Neural progenitor cell (in vitro differentiated cells): ENCODE data around the gene KLHL40. TPM values are rescaled to one million over a fixed set of nuclear protein-coding genes. Genes with fewer than 3 reads are reported as not detected.

Experiments used
- DNase-seq: peaks from one replicate; pipeline ENCODE4 v3.0.0-alpha.2; 2016; ENCODE audit warnings: low spot score
- H2AFZ ChIP-seq: fragments of 200-600 bp; sonication (generic); replicated peaks from 2 replicates; pipeline ENCODE4 v1.6.1; 2016; ENCODE audit warnings: antibody characterized with exemption
- H3F3A ChIP-seq: fragments of 200-600 bp; sonication (generic); 2 replicates; pipeline ENCODE4 v1.6.1; 2016; ENCODE audit warnings: antibody characterized with exemption, low read depth
- H3K27ac ChIP-seq: fragments of 200-600 bp; sonication (generic); 2 replicates; pipeline ENCODE4 v1.5.1; 2016; ENCODE audit warnings: mild to moderate bottlenecking
- H3K27me3 ChIP-seq: fragments of 200-600 bp; sonication (generic); 2 replicates; pipeline ENCODE4 v1.6.1; 2016; ENCODE audit warnings: mild to moderate bottlenecking, moderate library complexity
- H3K36me3 ChIP-seq: fragments of 200-600 bp; sonication (generic); 2 replicates; pipeline ENCODE4 v1.5.1; 2016
- H3K4me1 ChIP-seq: fragments of 200-600 bp; sonication (generic); 2 replicates; pipeline ENCODE4 v1.6.1; 2016; ENCODE audit warnings: mixed run types
- H3K4me2 ChIP-seq: fragments of 200-600 bp; sonication (generic); 2 replicates; pipeline ENCODE4 v1.6.1; 2016
- H3K4me3 ChIP-seq: fragments of 200-600 bp; sonication (generic); 2 replicates; pipeline ENCODE4 v1.5.1; 2016
- H3K79me2 ChIP-seq: fragments of 200-600 bp; sonication (generic); 2 replicates; pipeline ENCODE4 v1.6.1; 2016; ENCODE audit warnings: low read depth
- H3K9ac ChIP-seq: fragments of 200-600 bp; sonication (generic); 2 replicates; pipeline ENCODE4 v1.6.1; 2016
- H3K9me3 ChIP-seq: fragments of 200-600 bp; sonication (generic); 2 replicates; pipeline ENCODE4 v1.5.1; 2016; ENCODE audit warnings: low read depth
- H4K20me1 ChIP-seq: fragments of 200-600 bp; sonication (generic); 2 replicates; pipeline ENCODE4 v1.6.1; 2016; ENCODE audit warnings: low read depth
- H3K27ac Mint-ChIP-seq: 3 replicates; pipeline ENCODE4 v1.8.0; 2021; ENCODE audit warnings: mixed read lengths
- H3K27me3 Mint-ChIP-seq: 2 replicates; pipeline ENCODE4 v1.8.0; 2022; ENCODE audit warnings: low read depth, mild to moderate bottlenecking, inconsistent platforms, moderate library complexity, mixed read lengths; ENCODE audit not compliant: insufficient read depth
- H3K36me3 Mint-ChIP-seq: 3 replicates; pipeline ENCODE4 v1.8.0; 2021; ENCODE audit warnings: mixed read lengths
- H3K4me1 Mint-ChIP-seq: 3 replicates; pipeline ENCODE4 v1.8.0; 2021; ENCODE audit warnings: mixed read lengths
- H3K4me3 Mint-ChIP-seq: 3 replicates; pipeline ENCODE4 v1.8.0; 2021; ENCODE audit warnings: mild to moderate bottlenecking, moderate library complexity, mixed read lengths
- H3K9me3 Mint-ChIP-seq: 3 replicates; pipeline ENCODE4 v1.8.0; 2020; ENCODE audit warnings: mixed read lengths
- CTCF ChIP-seq: fragments of 200-600 bp; sonication (generic); IDR thresholded peaks from 2 replicates; pipeline ENCODE4 v1.5.1; 2017; ENCODE audit warnings: antibody characterized with exemption, mild to moderate bottlenecking
- EZH2 ChIP-seq: fragments of 200-600 bp; sonication (generic); IDR thresholded peaks from 2 replicates; pipeline ENCODE4 v1.6.1; 2017; ENCODE audit warnings: antibody characterized with exemption, mild to moderate bottlenecking, moderate library complexity
- EZH2phosphoT487 ChIP-seq: fragments of 200-600 bp; sonication (generic); IDR thresholded peaks from 2 replicates; pipeline ENCODE4 v1.6.1; 2017; ENCODE audit warnings: antibody characterized with exemption
- total RNA-seq: library from RNA; depleted of rRNA; stranded (reverse); fragments of >200 nt; gene quantifications from 2 replicates; pipeline ENCODE4 v1.2.3, GENCODE V29; 2015; ENCODE audit warnings: low replicate concordance

The KLHL40 gene
- total RNA-seq, 1 donor from 2014 or later: not detected

GRCh38 chr3:42693530-42693930, 8.2 kb downstream of the KLHL40 start:
- Histone ChIP-seq H3F3A (no peaks in the 10 kb centered on the region), H3K4me1 (peaks cover 7% of the 10 kb centered on the region), H3K9ac (no peak overlapping the region), H3K4me3 (no peak overlapping the region), H4K20me1 (no peaks in the 10 kb centered on the region), H2AFZ (no peak overlapping the region), H3K79me2 (no peaks in the 10 kb centered on the region), H3K4me2 (no peak overlapping the region), H3K27ac (no peak overlapping the region), H3K27me3 (no peaks in the 10 kb centered on the region), H3K36me3 (no peaks in the 10 kb centered on the region), H3K9me3 (no peaks in the 10 kb centered on the region)
- H3K4me3 Mint-ChIP-seq: no peak overlapping the region
- H3K4me1 Mint-ChIP-seq: peaks cover 8% of the 10 kb centered on the region
- peaks cover 4% of the 10 kb centered on the region for H3K27me3 Mint-ChIP-seq
- no peaks in the 10 kb centered on the region for H3K9me3 Mint-ChIP-seq
- H3K27ac Mint-ChIP-seq: no peak overlapping the region
- no peaks in the 10 kb centered on the region for H3K36me3 Mint-ChIP-seq
- DNase-seq: no peak
- TF ChIP-seq EZH2phosphoT487: no peak

GRCh38 chr3:42694366-42694765, 9.0 kb downstream of the KLHL40 start:
- Mint-ChIP-seq H3K27me3 (peaks cover 5% of the 10 kb centered on the region), H3K36me3 (no peaks in the 10 kb centered on the region), H3K4me1 (peaks cover 4% of the 10 kb centered on the region), H3K9me3 (no peaks in the 10 kb centered on the region), H3K4me3 (no peak overlapping the region), H3K27ac (no peak overlapping the region)
- H3F3A ChIP-seq: no peaks in the 10 kb centered on the region
- H3K9ac ChIP-seq: no peak overlapping the region
- no peaks in the 10 kb centered on the region for H3K79me2 ChIP-seq
- no peak overlapping the region for H3K4me2 ChIP-seq
- H3K4me3 ChIP-seq: no peak overlapping the region
- DNase-seq: no peak
- no peak for TF ChIP-seq EZH2phosphoT487
- TF ChIP-seq CTCF: no peak
- no peak for TF ChIP-seq EZH2
- H3K9me3 ChIP-seq: no peaks in the 10 kb centered on the region
- H3K27ac ChIP-seq: no peak overlapping the region
- no peaks in the 10 kb centered on the region for H4K20me1 ChIP-seq
- H2AFZ ChIP-seq: no peak overlapping the region
- H3K36me3 ChIP-seq: no peaks in the 10 kb centered on the region
- peaks cover 5% of the 10 kb centered on the region for H3K4me1 ChIP-seq
- no peaks in the 10 kb centered on the region for H3K27me3 ChIP-seq

- Histone ChIP-seq H3K27ac (no peak overlapping the region), H3K4me1 (no peaks in the 10 kb centered on the region), H3K9me3 (no peaks in the 10 kb centered on the region), H3K79me2 (no peaks in the 10 kb centered on the region), H3K4me3 (no peak overlapping the region), H3K27me3 (no peaks in the 10 kb centered on the region), H3K36me3 (no peaks in the 10 kb centered on the region), H3F3A (no peaks in the 10 kb centered on the region), H4K20me1 (peaks cover 8% of the 10 kb centered on the region), H3K4me2 (no peak overlapping the region), H2AFZ (no peak overlapping the region), H3K9ac (no peak overlapping the region)
- Mint-ChIP-seq H3K27me3 (peaks cover 5% of the 10 kb centered on the region), H3K27ac (no peak overlapping the region), H3K9me3 (peaks cover 2% of the 10 kb centered on the region), H3K4me1 (no peaks in the 10 kb centered on the region), H3K4me3 (no peak overlapping the region), H3K36me3 (no peaks in the 10 kb centered on the region)
- TF ChIP-seq CTCF: no peak
- no peak for TF ChIP-seq EZH2
- TF ChIP-seq EZH2phosphoT487: no peak
- no peak for DNase-seq
These were observed 11.3 kb downstream of the KLHL40 start for GRCh38 chr3:42696356-42697288.
